ENCODE results near the gene ANKRD11.

The ANKRD11 gene

DNA sequence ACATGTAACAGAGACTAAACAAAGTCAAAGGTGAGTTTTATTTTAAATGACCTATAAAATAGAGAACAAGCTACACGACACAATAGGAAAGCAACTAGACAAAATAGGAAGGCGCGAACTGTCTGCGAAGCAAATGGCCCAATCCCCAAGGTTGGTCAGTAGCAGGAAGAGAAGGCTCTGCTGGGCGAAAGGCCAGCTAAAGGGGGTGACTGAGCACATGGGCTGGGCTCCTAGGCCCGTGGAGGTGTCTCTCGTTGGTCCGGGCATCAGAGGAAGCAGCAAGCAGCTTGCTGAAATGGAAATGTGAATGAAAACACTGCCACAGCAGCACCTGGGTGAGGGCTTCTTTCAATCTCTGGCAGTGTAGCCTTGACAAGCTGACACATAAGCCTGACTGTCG is 143.5 kb downstream of the ANKRD11 start:
- peaks cover 17% of the 10 kb centered on the region for H4K20me1 ChIP-seq (ENCODE audit: low read depth, low read length)
- no peak overlapping the region for H3K9ac ChIP-seq (ENCODE audit: low read length)
- H3F3A ChIP-seq (ENCODE audit: insufficient read depth), result no peaks in the 10 kb centered on the region

DNA sequence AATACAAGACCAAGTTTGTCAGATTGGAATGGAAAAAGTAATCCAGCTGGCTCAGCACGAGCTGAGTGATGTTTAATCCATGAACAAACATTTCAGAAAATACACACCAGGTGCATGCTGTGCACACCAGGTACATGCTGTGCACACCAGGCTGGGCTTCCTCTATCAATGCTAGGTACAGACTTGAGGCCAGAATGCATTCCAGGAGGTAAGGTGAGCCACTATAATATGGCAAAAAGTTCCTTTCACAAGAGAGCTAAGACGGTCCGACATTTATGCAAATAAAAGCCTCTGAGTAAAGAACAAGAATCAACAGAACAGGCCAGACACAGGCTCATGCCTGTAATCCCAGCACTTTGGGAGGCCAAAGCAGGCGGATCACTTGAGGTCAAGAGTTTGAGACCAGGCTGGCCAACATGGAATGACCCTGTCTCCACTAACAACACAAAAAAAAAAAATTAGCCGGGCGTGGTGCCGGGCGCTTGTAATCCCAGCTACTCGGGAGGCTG is 144.7 kb downstream of the ANKRD11 start:
- Histone ChIP-seq H4K20me1 (ENCODE audit: low read depth, low read length) (peaks cover 17% of the 10 kb centered on the region), H3K79me2 (ENCODE audit: insufficient read depth, low read length) (peaks cover 98% of the 10 kb centered on the region), H3F3A (ENCODE audit: insufficient read depth) (peaks cover 3% of the 10 kb centered on the region; the same call in 1 of the 2 replicates), H3K27me3 (ENCODE audit: low read length) (no peaks in the 10 kb centered on the region), H3K9ac (ENCODE audit: low read length) (no peak overlapping the region), H3K4me2 (ENCODE audit: low read depth, low read length, poor library complexity, severe bottlenecking) (no peak overlapping the region), H3K9me2 (replicated peaks; ENCODE audit: insufficient read depth, low read length) (no peaks in the 10 kb centered on the region), H3K4me3 (ENCODE audit: insufficient read depth, low read length, poor library complexity, severe bottlenecking) (no peak overlapping the region), H2AFZ (ENCODE audit: low read depth, low read length, severe bottlenecking) (no peak overlapping the region), H3K9me3 (ENCODE audit: insufficient read depth, low read length) (no peaks in the 10 kb centered on the region), H3K36me3 (ENCODE audit: low read length) (no peaks in the 10 kb centered on the region), H3K27ac (ENCODE audit: low read depth, low read length) (no peak overlapping the region)
- TF ChIP-seq, protein P1, sequence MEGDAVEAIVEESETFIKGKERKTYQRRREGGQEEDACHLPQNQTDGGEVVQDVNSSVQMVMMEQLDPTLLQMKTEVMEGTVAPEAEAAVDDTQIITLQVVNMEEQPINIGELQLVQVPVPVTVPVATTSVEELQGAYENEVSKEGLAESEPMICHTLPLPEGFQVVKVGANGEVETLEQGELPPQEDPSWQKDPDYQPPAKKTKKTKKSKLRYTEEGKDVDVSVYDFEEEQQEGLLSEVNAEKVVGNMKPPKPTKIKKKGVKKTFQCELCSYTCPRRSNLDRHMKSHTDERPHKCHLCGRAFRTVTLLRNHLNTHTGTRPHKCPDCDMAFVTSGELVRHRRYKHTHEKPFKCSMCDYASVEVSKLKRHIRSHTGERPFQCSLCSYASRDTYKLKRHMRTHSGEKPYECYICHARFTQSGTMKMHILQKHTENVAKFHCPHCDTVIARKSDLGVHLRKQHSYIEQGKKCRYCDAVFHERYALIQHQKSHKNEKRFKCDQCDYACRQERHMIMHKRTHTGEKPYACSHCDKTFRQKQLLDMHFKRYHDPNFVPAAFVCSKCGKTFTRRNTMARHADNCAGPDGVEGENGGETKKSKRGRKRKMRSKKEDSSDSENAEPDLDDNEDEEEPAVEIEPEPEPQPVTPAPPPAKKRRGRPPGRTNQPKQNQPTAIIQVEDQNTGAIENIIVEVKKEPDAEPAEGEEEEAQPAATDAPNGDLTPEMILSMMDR (IDR thresholded peaks at IDR 0.05; ENCODE audit: insufficient read depth, low read length, poor library complexity, severe bottlenecking), result no peak
- no peak for TF ChIP-seq EZH2phosphoT487 (conservative IDR thresholded peaks at IDR 0.05; ENCODE audit: low read length)

More for the DNA sequence above, 143.5 kb downstream of the ANKRD11 start:
- Histone ChIP-seq H2AFZ (ENCODE audit: low read depth, low read length, severe bottlenecking) (no peak overlapping the region), H3K27me3 (ENCODE audit: low read length) (no peaks in the 10 kb centered on the region), H3K4me3 (ENCODE audit: insufficient read depth, low read length, poor library complexity, severe bottlenecking) (no peak overlapping the region), H3K9me2 (replicated peaks; ENCODE audit: insufficient read depth, low read length) (no peaks in the 10 kb centered on the region), H3K36me3 (ENCODE audit: low read length) (no peaks in the 10 kb centered on the region), H3K4me2 (ENCODE audit: low read depth, low read length, poor library complexity, severe bottlenecking) (no peak overlapping the region), H3K79me2 (ENCODE audit: insufficient read depth, low read length) (peaks cover 98% of the 10 kb centered on the region), H3K9me3 (ENCODE audit: insufficient read depth, low read length) (no peaks in the 10 kb centered on the region), H3K27ac (ENCODE audit: low read depth, low read length) (no peak overlapping the region)
- no peak for TF ChIP-seq EZH2phosphoT487 (conservative IDR thresholded peaks at IDR 0.05; ENCODE audit: low read length)
- TF ChIP-seq, protein P1 (IDR thresholded peaks at IDR 0.05; ENCODE audit: insufficient read depth, low read length, poor library complexity, severe bottlenecking), result no peak

DNA sequence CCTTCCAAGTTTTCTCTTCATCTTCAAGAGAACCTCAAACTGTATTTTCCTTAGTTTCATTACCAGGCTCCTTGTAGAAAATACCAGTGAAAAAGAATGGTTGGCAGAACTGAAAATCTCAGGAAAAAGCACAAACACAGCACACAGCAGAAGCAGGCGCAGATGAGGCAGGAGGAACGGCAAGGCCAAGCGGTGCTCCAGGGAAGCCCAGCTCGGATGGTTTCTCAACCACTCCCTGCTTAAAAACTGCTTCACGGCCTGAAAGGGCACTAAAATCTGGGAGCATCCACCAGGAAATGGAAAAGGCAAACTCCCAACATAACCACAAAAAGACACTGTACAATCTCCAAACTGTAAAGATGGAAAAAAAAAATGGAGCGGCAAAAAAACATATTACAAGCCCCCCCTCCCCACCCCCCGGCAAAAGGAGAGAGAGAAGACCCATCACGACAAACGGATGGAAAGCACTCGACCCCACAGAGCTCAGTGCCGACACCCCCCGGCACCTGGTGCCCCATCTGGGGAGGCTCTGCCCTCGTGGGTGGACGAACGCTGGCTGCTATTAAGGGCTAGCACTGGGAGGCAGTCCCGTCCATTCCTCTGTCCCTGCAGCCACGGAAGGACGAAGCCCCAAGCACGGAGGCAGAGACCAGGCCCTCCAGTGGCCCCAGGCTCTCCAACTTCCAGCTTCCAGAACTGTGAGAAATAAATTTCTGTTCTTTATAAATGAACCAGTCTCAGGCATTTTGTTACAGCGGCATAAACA is 145.3 kb downstream of the ANKRD11 start:
- Histone ChIP-seq H3F3A (ENCODE audit: insufficient read depth) (peaks cover 5% of the 10 kb centered on the region; the same call in 1 of the 2 replicates), H3K4me2 (ENCODE audit: low read depth, low read length, poor library complexity, severe bottlenecking) (no peak overlapping the region), H3K27me3 (ENCODE audit: low read length) (no peaks in the 10 kb centered on the region), H3K4me3 (ENCODE audit: insufficient read depth, low read length, poor library complexity, severe bottlenecking) (no peak overlapping the region), H3K9me2 (replicated peaks; ENCODE audit: insufficient read depth, low read length) (no peaks in the 10 kb centered on the region), H3K9me3 (ENCODE audit: insufficient read depth, low read length) (no peaks in the 10 kb centered on the region), H3K79me2 (ENCODE audit: insufficient read depth, low read length) (peaks cover 98% of the 10 kb centered on the region), H2AFZ (ENCODE audit: low read depth, low read length, severe bottlenecking) (no peak overlapping the region), H3K36me3 (ENCODE audit: low read length) (no peaks in the 10 kb centered on the region), H3K27ac (ENCODE audit: low read depth, low read length) (no peak overlapping the region), H4K20me1 (ENCODE audit: low read depth, low read length) (peaks cover 17% of the 10 kb centered on the region), H3K9ac (ENCODE audit: low read length) (no peak overlapping the region)
- no peak for TF ChIP-seq EZH2phosphoT487 (conservative IDR thresholded peaks at IDR 0.05; ENCODE audit: low read length)
- TF ChIP-seq, protein P1 (IDR thresholded peaks at IDR 0.05; ENCODE audit: insufficient read depth, low read length, poor library complexity, severe bottlenecking), result no peak

All from SU-DHL-6 (cell line).